HG02571 (cell line): ENCODE measurements around the gene SRSF2.
"Not testable (repeated sequence)": the region's sequence is repeated elsewhere in the genome, so short reads cannot be mapped to it uniquely, and the experiment has no call there.

Source experiments
- ATAC-seq: cut with Tn5 transposase; IDR thresholded peaks from one replicate; pipeline ENCODE4 v1.9.1; 2021; ENCODE audit warnings: mild to moderate bottlenecking, moderate library complexity; ENCODE audit not compliant: unreplicated experiment

Gene SRSF2

DNA sequence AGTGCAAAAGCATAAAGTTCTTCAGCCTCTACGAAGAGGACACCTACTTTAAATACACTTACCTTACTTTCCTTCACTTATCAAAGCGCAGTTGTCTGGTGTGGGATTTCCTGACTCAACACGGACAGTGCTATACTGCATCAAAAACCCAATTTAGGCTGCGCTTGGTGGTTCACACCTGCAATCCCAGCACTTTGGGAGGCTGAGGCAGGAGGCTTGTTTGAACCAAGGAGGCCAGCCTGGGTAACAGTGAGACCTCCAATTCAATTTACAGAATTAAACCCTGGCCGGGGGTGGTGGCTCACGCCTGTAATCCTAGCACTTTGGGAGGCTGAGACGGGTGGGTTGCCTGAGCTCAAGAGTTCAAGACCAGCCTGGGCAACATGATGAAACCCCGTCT is 14.9 kb downstream of the SRSF2 start:
- ATAC-seq: no peak

DNA sequence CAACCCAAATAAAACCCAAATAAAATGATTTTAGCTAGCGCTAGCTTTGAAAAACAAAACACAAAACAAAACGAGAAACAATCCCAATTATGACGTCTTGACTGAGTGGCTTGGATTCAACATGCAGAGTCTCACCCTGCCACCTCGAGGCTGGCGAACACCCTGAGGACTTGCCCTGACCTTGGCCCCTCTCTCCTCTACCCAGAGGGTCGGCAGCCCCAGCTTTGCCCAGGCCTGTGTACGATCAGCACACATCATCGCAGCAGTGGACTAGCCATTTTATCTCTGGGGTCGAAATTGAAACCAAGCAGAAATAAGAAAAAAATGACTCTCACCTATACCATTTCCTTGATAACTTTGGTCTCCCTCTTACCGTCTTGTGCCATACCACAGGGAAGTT is 15.7 kb downstream of the SRSF2 start:
- no peak for ATAC-seq

DNA sequence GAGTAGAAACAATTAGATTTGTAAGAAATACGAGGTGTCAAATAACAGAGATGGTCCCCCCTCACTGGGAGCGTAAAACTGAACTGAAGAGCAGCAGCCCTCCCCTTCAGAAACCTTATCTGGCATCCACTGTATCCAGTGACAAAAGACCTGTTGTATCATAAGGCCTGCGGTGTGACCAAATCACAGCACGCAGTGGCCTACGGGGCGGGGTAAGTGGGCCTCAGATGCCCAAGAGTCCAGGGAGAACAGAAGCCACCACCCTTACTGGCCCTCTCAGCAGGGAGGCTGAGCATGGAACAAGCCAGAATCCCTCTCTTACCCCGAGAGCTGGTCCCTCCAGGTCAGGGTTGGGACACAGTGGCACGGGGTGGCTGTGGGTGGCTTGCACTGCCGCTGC is 16.2 kb downstream of the SRSF2 start:
- no peak for ATAC-seq

DNA sequence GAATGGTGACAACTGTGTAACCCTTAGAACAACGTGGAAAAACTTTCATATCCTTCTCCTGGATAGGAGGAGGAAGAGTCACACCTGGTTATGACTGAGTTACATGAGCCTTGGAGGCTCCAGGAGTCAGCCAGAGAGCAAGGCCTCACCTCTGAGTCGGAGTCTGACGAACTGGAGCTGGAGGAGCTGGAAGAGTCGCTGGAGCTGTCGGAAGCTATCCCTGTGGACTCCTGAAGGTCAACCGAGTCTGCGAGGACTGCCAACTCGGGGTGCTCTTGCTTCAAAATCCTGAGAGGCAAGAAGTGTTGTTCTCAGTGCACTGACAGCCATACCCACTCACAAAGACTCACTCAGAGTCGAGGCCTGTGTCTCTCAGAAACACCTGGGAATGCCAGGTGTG is 16.9 kb downstream of the SRSF2 start:
- ATAC-seq: no peak

DNA sequence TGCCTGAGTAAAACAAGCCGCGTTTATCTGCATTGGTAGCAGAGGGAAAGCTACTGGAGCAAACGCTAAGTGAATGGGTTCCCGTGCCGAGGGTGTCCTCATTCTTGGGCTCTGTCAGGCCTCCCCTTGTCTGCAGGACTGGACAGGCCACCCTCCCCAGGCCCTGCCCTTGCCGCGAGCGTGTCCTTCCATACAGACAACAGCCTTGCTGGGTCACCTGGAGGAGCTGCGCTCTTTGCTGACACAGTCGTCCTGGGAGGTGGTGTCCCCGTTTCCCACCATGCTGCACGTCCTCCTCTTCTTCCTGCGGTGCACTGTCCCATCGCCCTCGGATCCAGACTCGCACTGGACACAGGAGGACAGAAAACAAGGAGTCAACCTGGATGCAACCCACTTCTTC is 18.6 kb downstream of the SRSF2 start:
- no peak for ATAC-seq

DNA sequence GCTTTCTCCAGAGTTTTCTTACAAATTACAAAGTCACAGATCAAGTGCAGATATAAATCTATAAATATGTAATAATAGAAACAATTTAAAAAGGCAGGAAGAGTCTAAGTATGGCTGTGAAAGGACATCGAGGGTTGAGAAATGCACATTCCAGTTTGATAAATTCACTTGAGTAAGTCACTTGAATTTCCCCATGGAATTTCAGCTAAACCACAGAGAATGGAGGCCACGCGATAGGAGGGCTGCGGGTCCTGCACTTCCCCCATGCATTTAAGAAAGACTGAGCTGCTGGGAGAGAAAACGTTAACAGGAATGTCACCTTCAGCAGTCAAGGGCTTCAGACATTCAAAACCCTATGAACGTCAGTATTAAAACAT is 20.3 kb downstream of the SRSF2 start:
- ATAC-seq: no peak

DNA sequence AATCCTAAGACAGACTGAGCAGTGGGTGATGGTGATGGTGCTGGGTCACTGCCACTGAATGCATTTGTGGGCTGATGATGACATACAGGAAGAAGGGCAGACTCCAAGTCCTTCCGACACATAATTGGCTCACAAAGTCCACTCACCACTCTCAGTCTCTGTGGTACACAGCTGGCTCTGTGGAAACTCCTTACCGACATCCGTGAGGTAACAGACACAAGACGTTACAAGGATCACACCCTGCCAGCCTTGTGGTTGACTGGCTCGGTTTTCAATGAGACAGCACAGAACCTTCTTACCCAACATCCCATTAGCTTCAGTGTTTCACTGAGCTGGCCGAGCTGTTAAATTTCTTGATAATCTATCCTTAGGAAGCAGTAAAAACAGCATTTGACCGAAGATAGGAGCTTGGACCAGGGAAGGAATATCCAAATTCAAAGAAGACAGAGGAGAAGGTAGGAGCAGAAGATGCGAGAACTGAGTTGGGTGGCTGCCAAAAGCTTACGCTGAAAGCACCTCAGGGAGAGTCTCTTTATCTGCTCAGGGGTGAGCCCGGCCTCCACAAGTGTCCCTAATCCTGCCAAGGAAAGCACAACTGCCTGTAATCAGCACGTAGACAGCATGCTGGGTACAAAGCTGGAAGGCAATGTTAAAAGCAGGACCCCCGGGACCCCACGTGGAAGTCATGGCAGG is 20.8 kb downstream of the SRSF2 start:
- ATAC-seq: no peak

DNA sequence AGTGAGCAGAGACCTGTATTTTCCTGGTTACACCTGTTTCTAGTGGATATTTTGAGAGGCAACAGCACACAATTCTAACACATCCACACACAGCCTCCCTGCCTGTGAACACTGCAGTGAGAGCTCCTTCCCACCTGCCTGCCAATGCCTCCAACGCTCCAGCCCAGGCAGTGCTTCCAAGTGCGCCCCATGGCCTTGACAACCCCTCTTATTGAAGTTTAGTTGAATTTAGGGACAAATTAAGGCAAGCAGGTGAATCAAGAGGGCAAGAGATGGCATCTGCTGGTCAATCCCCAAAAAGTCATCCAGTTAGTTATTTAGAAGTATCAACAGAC is 21.7 kb downstream of the SRSF2 start:
- no peak for ATAC-seq

DNA sequence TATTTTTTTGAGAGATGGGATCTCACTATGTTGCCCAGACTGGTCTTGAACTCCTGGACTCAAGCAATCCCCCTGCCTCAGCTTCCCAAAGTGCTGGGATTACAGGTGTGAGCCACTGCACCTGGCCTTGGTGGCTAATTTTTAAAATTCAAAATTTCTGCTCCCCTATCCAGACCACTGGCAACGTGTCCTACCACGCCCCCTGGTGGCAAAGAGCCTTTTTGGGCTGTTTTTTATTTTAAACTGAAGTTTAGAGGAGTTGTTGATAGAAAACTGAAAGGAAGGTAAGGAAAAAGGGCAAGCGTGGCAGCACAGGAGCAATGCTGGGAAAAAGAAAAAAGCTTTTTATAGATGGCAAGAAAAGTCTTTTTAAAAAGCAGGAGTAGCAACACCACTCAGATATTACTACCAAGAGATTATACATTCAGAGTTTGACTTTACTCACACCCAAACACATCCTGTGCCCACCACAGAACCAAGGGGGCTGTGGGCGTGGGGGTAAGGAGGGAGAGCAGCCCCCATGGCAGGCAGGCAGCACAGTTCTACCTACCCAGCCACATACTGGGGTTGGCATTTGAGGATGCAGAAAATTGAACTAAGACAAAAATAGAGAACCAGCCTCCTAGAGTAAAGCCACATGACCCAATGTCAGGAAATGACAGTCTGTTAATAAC is 22.2 kb downstream of the SRSF2 start:
- ATAC-seq: no peak

DNA sequence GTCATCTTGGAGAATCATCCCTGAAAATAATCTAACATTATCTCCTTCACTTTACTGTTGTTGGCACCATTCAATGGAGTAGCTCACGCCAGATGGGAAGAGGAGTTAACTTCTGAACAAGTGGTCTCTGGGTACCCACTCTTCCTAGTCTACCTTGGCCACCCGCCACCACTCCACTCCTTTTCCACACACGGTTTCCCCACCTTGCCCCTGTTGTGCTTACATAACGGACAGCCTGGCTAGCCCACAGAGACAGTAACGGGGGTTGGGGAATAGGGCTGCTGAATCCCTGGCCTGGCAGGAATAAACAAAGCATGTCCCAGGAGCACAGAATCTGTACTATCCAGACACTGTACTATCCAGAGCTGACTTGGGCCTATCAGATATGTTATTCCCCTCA is 22.8 kb downstream of the SRSF2 start:
- ATAC-seq: no peak

DNA sequence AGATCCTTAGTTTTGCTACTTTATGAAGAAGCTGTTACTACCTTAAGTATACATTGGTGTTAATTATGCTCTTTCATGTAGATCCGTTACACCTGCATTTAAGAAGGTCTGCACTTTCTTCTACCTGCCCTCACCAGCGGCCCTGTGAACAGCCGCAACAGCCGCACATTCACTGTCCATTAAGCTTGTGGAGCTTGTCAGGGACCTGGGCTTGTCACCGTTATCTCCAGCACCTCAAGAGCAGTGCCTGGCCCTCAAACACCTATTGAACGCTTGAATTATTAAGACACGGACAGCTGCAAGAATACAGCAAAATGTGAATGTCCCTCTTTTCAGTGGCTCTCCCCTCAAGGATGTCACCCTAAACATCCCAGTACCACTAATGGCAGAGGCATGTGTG is 23.4 kb downstream of the SRSF2 start:
- ATAC-seq: no peak

DNA sequence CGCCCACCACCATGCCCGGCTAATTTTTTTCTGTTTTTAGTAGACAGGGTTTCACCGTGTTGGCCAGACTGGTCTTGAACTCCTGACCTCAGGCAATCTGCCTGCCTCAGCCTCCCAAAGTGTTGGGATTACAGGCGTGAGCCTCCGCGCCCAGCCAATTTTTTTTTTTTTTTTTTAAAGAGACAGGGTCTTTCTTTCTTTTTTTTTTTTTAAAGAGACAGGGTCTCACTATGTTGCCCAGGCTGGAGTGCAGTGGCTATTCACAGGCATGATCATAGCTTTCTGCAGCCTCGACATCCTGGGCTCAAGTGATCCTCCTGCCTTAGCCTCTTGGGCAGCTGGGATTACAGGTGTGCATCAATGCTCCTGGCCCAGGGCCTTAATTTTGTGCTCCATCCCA is 24.8 kb downstream of the SRSF2 start:
- not testable (repeated sequence) for ATAC-seq

DNA sequence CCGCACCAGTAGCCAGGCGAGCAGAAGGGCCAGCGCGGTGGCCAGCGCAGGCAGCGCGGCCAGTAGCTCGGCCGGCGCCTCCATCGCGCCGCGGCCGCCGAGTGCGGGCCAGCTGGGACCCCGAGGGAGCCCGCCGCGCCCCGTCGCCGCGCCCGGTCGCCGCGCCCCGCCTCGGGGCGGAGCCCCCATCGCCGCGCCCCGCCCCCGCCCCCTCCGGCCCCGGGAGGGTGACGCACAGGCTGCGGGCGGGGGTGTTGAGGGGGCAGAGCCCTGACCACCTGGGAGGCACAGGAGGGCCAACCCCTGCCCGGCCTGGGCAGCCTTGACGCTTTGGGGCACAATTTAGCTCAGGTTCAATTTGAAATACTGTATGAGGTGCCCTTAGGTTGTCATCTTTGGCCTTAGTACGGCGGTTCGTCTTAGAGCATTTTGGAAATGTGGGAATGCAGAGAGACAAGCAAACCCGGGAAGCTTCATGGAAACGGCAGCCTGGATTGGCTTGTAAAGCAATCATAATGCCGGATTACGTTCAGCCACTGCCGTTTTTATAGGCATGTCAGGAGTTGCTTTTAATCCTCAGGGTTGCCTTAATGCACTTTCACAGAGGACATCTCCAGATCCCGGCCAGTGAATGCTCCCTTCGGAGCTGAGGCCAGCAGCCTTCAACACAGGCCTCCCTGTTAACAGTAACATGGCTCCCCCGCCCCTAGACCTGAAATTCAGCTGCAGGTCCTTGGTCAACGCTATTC is 26.1 kb downstream of the SRSF2 start, which contains the start of gene MXRA7:
TSS of gene MXRA7 (minus strand) at position 103 of the 749 bp plus-strand sequence. CDS start at position 84, 19 bp downstream.
- no peak for ATAC-seq

DNA sequence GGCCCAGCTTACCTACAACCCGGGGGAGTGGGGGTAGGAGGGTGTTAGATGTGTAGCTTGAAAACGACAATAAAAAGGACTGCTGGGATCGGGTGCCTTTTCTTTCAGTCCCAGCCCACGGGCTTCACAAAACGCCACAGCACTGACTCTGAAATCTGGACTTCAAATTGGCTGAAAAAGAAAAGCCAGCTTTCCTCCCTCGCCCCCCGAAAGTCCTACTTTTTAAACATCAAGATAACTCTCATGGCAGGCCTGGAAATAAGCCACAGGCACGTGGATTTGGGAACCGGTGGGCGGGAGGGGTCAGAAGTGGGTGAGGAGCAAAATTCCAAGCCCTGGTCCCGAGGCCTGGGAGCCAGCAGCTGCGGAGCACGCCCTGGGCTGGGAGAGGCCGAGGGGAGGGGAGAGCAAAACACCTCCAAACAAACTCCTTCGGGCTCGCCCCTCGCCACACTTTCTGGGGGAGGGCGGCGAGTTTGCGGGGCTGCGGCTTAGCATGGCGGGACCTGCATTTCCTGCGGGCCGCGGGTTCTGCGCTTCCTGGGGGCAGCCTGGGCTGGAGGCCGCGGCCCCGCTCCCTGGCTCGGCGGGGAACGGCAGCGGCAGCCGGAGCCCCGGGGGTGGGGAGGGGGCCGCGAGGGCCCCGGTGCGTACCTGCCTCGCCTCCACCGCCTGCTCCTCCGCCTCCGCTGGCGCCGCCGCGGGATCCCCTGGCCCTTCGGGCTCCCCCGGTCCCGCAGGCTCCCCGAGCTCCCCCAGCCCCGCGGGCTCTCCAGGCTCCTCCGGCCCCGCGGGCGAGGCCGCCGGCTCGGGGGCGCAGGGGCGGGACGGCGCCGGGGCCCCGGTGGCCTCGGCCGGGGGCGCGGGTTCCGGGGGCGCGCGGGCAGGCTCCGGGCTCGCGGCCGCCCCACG is 26.9 kb downstream of the SRSF2 start:
- not testable (repeated sequence) for ATAC-seq

DNA sequence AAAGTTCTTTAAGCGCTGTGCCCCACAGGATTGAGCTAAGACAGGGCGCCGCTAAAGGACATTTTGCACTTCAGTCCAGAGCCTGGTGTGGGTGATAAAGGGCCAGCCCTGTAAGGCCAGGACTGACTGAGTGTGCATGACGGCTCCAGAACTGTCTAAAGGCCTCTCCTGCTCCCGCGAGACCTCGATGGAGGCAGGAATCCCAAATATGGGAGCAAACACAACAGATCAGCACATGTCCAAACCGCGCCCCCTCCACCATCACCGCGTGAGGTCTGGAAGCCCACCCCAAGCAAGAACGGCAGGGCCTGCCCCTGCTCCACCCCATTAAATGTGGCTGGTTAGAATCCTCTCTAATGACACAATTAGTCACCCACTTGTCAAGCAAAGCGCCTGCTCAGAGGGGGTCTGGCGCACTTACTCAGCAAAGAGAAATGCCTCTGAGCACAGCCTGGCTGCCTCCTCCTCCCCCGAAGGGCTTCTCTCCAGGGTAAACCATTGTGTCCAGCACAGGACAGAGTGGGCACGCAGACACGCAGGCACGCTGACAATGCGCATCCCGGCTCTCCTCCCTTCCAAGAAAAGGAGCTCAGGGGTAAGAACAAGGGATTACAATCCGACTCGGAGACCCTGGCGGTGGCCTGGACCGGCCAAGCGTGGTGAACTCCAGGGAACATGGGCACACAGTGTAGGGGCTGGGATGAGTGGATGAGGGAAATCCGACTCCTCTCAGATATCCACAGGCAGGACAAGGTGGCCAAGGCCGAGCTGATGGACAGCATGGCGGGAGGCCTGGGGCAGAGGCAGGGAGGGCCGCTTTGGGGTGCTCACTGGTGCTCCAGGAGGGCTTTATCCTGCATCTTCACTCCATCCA is 27.8 kb downstream of the SRSF2 start:
- no peak for ATAC-seq

DNA sequence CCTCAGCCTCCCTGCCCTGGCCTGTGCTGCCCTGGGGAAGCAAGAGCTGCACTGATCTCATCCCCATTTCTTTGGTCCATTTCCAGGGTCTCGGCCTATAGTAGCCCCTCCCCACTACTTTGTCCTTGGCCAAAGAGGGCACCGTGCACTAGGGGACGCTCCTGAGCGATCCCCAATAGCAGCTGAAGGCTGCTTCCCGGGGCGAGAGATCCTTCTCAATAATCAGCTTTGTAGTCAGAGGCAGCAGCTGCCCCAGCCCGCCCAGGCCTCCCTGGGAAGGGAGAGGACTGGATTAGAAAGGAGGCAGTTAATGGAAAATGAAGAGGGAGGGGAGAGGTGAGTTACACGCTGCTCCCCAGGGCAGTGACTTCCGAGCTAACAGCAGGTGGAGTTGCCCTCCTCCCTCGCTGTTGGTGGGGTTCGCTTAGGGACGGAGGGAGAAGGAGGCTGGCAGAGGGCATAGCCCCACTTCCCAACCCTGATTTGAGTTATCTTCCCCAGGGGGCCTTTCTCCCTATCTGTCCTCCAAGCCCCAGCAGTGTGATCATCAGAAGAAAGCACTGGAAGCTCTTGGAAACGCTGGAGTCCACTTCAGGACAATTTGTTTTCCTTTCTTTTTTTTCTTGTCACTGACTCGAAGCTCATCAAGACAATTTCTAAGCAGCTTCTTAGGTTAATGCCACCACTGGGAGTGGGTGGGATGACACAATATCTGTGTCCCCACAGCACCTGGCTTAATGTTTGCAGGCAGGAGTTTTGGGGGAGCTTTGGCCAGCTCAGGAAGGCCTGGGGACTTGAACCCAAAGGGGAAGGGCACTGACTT is 28.9 kb downstream of the SRSF2 start:
- ATAC-seq: no peak

DNA sequence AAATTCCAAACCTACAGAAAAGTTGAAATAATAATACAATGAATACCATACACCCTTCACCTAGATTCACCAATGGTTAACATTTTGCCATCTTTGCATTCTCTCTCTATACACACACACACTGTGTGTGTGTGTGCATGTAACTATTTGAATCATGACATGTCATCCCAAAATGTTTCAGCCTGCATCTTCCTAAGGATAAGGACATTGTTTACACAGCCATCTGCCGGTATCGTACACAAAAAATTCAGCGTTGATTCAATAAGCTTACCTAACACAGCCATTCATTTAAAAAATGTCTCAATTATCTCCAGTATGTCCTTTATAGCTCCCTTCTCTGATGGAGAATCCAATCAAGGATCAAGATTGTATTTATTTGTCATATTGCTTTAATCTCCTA is 30.3 kb downstream of the SRSF2 start:
- ATAC-seq: no peak

DNA sequence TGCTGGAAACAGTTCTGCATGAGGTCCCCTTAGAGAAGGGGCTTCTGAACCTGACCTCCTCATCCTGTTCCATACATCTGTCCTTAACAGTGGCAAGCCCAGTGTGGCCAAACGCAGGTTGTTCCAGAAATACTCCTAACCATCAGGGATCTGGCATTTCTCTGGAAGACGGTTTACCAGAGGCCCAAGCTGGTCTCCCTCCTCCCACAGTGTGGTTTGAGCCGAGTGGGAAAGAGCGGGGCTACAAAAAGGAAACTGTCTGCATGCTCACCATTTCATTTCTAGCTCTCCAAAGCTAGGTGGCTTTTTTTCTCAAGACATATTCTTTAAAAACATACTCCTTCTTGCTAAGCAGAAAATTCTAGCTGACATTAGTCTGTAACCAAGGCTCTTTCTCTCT is 32.3 kb downstream of the SRSF2 start:
- no peak for ATAC-seq

DNA sequence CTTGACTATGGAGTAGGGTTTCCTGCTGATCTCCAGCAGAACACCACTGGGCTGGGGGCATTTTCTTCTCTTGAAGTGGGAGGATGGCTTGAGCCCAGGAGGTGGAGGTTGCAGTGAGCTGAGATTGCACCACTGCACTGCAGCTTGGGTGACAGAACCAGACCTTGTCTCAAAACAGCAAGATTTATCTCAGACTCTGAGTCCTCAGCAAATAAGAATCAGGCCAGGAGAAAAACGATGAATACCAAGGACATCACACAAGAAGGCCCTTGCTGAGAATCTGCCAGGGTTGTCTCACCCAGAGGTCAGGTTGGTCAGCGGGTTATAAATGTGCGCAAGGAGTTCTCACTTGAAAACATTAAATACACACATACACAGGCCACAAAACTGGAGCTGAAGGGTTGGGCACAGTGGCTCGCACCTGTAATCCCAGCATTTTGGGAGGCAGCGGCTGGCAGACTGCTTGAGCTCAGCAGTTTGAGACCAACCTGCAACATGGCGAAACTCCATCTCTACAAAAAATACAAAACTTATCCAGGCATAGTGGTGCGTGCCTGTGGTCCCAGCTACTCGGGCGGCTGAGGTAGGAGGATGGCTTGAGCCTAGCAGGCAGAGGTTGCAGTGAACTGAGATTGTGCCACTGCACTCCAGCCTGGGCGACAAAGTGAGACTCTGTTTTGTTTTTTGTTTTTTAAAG is 34.0 kb downstream of the SRSF2 start:
- no peak for ATAC-seq
